Epithelial cell of proximal tubule (primary cell): ENCODE results near the gene CLMP. TPM values are rescaled to one million over a fixed set of nuclear protein-coding genes. Genes with fewer than 3 reads are reported as not detected.

Experiments used
- DNase-seq: peaks from one replicate; pipeline ENCODE4 v3.0.0-alpha.2; 2011; ENCODE audit warnings: low read depth
- H3K4me3 ChIP-seq: 2 replicates; pipeline ENCODE4 v1.5.1; 2011; ENCODE audit warnings: low read depth, mild to moderate bottlenecking, low read length
- CTCF ChIP-seq: conservative IDR thresholded peaks from 2 replicates; pipeline ENCODE4 v1.5.1; 2012; ENCODE audit warnings: low read depth, mild to moderate bottlenecking, low read length
- total RNA-seq: library from RNA; depleted of rRNA; stranded (reverse); fragments of >200 nt; gene quantifications from 2 replicates; pipeline ENCODE4 v1.2.3, GENCODE V29; 2015

CLMP gene
- total RNA-seq, 1 donor from 2014 or later: 19.0 TPM

- H3K4me3 ChIP-seq: no peak overlapping the region
- no peak for TF ChIP-seq CTCF
- DNase-seq: no peak
These were observed 24.1 kb downstream of the CLMP start for GRCh38 chr11:123170929-123171328.

- TF ChIP-seq CTCF: no peak
- no peak for DNase-seq
- H3K4me3 ChIP-seq: no peak overlapping the region
These were observed 25.2 kb downstream of the CLMP start for GRCh38 chr11:123169821-123170220.

GRCh38 chr11:123168955-123169484, 26.0 kb downstream of the CLMP start:
- TF ChIP-seq CTCF: no peak
- DNase-seq: no peak
- H3K4me3 ChIP-seq: no peak overlapping the region

GRCh38 chr11:123168241-123168640, 26.8 kb downstream of the CLMP start:
- no peak for DNase-seq
- no peak for TF ChIP-seq CTCF
- H3K4me3 ChIP-seq: no peak overlapping the region

- TF ChIP-seq CTCF: peak; percentile 73
- H3K4me3 ChIP-seq: no peak overlapping the region
- no peak for DNase-seq
These were observed 28.9 kb downstream of the CLMP start for GRCh38 chr11:123166071-123166559.

- no peak for TF ChIP-seq CTCF
- DNase-seq: no peak
- no peak overlapping the region for H3K4me3 ChIP-seq
These were observed 30.2 kb downstream of the CLMP start for GRCh38 chr11:123164732-123165450.

GRCh38 chr11:123163621-123164020, 31.4 kb downstream of the CLMP start:
- no peak overlapping the region for H3K4me3 ChIP-seq
- TF ChIP-seq CTCF: peak; percentile 41
- no peak for DNase-seq
